HuH-7 (cell line): ENCODE measurements around the gene FN3KRP.

Source experiments
- DNase-seq: peaks from one replicate; pipeline ENCODE4 v3.0.0; 2011; ENCODE audit warnings: low spot score

Gene FN3KRP, protein sequence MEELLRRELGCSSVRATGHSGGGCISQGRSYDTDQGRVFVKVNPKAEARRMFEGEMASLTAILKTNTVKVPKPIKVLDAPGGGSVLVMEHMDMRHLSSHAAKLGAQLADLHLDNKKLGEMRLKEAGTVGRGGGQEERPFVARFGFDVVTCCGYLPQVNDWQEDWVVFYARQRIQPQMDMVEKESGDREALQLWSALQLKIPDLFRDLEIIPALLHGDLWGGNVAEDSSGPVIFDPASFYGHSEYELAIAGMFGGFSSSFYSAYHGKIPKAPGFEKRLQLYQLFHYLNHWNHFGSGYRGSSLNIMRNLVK

DNA sequence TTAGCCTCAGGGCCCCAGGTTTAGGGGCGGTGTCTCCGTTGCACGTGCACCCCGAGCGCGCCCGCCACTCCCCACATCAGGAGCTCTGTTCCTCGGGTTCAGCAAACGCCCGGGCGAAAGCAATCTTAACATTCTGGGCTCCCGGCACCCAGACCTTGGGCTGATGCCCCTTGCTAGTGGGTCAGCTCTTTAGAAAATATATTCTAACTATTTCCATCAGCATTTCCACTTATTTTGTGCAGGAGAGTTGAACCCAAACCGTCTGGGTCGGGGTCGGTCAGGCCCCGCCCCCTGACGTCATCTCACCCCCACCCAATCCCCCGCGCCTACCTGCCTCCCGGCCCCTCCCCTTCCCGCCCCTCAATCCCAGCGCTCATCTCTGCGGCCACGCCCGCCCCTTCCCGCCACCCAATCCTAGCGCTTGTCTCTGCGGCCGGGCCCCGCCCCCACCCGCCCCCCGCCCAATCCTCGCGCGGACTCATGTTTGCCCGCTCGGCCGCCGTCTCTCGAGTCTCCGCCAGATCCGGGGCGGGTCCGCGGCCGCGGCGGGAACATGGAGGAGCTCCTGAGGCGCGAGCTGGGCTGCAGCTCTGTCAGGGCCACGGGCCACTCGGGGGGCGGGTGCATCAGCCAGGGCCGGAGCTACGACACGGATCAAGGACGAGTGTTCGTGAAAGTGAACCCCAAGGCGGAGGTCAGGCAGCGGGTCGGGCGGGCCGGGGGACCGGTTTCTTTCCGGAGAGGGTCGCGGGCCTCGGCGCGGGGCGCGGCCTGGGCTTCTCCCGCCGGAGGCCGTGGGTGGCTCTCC lies at the start of gene FN3KRP:
Gene FN3KRP, plus strand, starts transcription at position 504 of the 808 bp plus-strand sequence. Its CDS starts 50 bp downstream, at position 554.
- DNase-seq = peak; percentile 100

DNA sequence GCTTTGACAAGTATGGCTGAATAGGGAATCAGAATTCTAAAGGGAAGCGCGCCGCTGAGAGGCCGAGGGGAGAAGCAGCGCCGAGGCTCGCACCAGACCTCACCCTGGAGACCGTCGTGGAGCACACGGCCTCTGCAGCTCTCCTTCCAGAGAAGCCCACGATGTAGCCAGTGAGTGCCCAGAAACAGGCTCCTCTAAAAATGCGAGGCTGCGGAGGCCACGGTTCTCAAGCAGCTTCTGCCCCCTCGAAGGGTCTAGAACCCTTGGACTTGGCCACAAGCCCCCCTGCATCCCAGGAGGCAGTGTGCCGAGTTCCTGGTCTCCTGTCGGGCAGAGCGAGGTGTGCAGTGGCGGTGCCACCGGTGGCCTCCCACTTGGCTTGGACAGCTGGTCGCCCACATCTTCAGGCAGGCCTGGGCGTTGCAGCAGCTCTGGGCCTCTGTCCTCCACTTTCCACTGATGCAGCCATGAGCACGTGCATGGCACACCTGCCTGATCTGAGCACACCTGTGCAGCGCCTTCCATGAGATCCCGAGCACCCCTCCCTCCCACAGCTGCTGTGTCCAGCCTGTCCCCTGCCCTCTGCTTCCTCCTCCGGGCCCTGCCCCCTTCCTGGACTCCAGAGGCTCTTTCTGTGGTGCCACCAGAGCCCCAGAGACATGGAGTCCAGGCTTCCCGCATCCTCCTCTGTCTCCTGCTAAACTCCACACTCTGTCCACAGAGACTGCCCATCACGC lies 49.4 kb upstream of the FN3KRP start:
- no peak for DNase-seq

DNA sequence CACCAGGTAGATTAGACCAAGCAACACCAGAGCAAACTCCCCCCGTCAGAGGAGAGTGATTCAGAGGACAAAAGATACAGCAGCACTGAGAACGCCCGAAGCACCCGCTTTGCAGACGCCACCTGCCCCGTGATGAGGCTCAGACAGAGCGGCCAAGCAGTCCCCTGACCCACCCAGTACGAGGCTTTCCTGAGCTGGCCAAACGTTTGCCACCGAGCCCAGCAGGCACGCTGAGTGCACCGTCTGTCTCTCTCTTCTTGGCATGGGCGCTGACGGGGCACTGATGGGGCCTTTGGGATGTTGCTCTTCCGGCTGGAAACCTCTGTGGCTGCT lies 48.9 kb upstream of the FN3KRP start:
- no peak for DNase-seq

DNA sequence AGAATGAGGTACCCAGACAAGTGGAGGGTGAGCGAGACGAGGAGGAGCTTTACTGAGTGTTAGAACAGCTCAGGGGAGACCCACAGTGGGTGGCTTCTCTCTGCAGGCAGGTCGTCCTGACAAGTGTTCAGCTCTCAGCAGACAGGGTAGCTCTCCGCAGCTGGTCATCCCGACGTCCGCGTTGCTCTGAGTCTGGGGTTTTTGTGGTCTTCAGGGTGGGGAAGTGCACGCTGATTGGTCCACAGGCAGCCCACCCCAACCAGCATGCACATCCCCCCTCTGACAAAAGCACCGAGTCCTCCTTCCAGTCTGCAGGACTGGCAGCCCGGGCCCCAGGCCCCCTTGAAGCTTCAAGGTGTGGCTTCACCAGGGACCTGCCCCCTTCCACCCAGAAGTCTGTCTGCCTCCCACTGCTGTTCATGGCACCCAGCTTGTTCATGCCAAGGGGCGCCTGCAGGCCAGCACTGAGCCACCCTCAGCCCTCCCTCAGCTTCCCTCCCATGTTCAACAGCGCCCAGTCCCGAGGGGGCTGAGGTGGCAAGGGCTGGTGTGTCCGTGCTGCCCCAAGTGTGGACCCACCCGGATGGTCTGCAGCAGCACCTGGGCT lies 48.4 kb upstream of the FN3KRP start:
- no peak for DNase-seq

DNA sequence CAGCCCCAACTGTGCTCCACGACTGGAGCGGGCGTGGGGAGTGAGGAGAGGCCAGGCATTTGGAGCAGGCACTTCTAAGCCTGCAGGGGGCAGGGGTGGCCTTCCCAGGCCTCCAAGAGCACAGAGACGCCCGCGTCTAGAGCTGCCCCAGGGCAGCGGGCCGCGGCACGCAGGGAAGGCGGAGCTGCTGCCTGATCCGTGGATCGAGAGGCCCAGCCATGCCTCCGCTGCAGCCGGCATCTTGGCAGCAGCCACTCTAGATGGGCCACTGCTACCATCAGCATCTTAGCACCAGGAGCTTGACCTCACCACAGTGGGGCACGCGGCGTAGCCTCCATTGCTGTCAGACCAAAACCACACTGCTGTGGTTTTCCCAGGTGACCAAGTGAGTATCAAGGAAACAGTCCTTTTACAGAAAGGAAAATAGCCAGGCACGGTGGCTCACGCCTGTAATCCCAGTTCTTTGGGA lies 47.8 kb upstream of the FN3KRP start:
- peak; percentile 73 for DNase-seq

DNA sequence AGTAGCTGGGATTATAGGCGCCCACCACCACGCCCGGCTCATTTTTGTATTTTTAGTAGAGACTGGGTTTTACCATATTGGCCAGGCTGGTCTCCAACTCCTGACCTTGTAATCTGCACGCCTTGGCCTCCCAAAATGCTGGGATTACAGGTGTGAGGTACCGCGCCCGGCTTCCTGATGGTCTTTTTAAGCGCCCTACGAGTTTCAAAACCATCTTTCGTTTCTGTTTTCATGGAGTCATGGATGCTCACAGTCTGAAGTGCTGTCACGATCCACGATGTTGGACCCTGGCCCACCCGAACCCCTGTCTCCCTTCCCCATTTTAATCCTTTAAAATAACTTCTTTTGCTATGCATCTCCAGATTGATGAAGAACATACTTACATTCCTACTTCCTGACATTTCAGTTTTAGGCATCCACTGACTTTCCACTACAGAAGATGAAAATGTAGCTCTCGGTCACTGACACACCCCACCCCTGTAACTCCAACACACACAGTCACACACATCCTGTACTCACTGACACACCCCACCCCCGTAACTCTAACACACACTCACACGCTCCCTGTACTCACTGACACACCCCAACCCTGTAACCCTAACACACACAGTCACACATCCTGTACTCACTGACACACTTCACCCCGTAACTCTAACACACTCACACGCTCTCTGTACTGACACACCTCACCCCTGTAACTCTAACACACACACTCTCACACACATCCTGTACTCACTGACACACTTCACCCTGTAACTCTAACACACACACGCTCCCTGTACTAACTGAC lies 45.6 kb upstream of the FN3KRP start:
- no peak for DNase-seq

DNA sequence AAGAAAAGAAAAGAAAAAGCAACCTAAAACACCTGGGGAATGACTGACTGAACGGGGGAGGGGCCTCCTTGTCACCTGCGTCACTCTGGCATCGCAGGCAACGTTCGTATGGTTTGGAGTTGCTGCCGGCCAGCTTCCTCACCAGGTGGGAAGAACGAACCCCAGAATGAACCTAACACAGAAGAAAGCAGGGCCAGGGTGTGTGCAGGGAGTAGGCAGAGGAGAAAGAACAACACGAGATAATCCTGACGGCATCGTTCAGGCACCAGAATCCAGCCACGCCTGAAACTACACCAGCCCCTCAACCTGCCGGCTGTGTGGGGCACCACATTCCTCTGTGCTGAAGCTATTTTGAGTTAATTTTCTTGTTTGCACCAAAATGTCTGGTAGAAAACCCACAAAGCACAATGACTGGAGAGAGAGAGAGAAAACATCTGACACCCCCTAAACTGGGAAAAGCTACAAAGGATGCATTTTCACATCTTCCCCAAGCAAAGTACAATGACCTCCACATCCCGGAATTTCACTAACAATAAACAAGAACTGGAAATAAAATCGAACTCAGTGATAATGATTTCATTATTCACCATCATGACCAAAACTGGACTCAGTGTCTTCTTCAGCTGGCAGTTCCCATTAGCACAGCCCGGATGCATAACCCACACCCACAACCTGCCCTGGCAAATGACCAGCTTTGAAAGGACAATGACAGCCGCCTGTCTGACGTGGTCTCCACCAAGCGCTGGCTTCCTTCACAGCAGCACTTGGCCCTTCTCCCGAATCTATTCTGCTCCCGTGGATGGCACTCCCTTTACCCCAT lies 41.6 kb upstream of the FN3KRP start:
- no peak for DNase-seq

DNA sequence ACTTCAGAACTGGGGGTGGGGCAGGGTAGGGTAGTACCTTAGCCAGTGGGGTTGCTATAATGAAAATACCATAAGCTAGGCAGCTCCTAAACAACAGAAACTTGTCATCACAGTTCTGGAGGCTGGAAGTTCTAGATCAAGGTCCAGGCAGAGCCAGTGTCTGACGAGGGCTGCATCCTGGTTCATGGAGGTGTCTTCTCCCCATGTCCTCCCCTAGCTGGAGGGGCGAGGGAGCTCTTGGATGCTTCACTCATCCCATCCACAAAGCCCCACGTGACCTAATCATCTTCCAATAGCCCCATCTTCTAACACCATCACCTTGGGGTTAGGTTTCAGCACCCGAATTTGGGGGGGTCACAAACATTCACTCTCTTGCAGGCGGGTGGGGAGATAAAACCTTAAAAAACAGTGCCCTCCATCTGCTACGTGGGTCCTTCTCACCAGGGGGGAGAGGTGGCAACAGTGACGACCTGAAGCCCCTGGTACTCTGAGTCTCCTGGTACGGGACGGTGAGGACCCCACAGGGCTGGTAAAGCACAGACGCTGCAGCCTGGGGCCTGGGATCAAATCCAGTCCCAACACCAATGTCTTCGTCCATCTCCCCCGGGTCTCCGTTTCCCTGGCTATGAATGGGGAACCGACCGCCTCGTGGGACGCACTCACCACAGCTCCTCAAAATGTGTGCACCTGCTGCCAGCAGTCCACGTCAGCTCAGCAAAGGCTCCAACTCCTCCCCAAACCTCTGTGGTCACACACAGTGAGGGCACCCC lies 40.8 kb upstream of the FN3KRP start:
- no peak for DNase-seq

DNA sequence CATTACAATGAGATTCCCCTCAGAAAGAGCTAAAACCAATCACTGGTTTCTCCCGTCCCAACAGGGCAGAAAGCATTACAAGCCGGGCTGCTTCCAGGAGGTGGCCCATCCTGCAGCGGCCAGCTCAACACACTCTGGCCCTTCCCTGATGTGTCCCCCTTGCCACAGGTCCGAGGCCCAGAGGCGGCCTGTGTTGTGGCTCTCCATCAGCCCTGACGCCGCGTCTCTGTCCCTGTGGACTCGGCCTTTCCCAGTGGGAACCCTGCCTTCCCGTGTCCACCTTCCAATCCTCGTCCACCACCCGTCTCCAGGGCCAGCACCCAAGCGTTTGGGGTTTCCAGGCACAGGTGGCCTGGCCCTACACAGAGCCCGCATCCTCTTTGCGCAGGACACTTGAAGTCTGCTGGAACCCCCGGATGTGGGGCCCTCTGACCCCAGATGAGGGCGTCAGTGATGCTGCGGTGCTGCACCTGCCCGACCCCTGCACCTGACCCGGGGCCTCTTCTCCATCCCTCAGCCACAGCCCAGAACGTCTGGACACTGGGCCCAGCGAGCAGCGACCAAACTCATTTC lies 39.1 kb upstream of the FN3KRP start:
- no peak for DNase-seq

DNA sequence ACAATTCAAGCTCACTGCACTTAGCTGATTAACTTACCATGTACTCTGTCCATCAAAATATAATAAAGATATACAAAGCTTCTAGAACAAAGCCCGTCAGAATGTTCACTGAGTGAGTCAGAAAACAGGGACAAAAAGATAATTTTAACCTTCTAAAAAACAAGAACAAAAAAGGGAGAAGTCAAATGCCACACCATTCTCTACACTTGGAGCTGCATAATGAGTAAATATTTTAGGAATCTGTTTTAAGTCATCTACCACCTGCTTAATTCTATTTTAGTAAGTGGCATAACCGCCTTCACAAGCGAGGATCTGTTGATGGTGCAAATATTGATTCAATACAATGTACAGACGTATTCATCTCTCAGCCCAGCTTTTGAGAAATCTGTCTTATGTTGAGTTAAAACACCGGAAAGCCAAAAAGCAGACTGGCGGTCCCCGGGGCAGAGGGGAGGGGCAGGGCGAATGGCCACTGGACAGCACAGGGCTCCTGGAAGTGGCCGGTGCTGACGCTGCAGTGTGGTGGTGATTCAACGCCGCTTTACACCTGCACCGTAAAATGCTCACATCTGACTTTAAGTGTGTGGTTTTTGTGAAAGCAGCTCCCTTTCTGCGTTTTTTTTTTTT lies 38.1 kb upstream of the FN3KRP start:
- no peak for DNase-seq

DNA sequence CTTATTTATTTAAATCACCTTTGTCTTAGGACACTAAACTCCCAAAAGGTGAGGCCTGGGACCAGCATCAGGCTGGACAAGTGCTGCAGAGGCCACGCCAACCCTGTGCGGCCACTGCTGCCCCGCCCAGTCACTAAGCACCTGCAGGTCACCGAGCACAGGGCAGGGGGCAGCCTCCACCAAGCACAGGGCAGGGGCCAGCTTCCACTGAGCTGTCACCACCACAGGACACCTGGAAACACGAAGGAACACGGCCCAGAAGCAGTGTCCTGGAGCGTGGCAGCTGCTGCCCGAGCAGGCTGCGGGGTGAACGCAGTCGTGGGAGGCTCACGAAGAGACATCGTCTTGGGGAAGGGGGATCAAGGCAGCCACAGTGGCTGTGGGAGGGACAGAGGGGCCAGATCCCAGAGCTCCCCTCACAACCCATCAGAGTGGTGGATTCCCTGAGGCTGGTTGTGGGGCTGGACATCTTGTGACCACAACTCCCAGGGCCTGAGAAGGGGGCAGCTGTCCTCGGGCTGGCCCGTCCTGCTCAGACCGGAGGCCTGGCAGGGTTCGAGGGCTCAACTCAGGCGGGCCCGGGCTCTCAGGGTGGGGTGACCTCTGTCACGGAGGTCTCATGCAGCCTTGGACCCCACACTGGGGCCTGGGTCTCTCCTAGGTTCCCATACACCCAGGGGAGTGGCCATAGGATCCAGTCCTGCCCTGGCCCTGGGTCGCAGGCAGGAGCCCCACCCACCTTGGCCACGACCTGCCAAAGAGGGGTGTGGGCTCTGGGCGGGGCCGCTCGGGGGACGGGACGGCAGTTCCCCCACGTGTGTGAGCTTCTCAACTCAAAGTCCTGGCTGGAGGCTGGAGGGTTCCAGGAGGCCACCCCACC lies 36.7 kb upstream of the FN3KRP start:
- no peak for DNase-seq

DNA sequence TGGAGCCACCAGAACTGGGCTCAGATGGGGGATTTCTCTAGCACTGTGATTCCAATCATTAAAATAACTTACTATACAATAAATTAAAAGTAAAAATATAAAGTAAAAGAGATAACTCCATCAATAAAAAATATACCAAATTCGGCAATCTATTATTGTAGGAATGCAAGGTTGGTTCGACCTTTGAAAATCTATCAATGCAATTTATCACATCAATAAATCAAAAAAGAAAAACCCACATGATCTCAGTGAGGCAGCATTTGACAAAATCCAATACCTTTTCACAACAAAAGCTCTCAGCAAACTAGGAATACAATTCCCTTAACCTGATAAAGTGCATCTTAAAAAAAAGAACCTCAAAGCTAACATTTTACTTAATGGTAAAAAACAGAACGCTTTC lies 35.0 kb upstream of the FN3KRP start:
- no peak for DNase-seq

DNA sequence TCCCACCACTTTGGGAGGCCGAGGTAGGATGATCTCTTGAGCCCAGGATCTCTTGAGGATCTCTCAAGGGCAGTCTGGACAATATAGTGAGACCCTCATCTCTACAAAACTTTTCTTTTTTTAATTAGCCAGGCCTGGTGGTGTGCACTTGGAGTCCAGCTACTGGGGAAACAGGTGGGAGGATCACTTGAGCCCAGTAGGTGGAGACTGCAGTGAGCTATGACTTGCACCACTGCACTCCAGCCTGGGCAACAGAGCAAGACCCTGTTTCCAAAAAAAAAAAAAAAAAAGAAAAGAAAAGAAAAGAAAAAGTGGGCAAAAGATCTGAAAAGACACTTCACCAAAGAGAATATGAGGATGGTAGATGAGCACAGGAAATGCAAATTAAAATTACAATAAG lies 33.0 kb upstream of the FN3KRP start:
- DNase-seq = no peak

DNA sequence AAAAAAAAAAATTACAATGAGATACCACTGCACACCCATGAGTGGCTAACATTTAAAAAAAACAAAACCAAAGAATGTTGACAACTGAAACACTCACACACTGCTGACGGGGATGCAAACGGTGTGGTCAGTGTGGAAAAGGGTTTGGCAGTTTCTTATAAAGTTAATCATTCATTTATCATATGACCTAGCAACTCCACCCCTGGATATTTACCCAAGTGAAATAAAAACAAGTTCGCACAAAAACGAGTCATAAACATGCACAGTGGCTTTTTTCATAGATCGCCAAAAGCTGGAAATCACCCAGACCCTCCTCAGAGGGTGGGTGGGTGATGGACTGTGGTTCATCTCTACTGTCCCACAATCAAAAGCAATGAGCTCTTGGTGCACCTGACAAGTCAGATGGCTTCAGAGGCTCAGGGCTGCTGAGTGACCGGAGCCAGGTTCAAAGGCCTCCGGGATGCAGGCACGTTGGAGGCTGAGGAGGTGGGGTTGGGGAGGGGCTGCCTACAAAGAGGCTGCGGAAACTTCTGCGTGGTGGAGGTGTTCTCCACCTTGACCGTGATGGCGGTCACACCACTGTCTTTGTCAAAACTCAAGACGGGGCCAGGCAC lies 32.2 kb upstream of the FN3KRP start:
- DNase-seq = no peak

DNA sequence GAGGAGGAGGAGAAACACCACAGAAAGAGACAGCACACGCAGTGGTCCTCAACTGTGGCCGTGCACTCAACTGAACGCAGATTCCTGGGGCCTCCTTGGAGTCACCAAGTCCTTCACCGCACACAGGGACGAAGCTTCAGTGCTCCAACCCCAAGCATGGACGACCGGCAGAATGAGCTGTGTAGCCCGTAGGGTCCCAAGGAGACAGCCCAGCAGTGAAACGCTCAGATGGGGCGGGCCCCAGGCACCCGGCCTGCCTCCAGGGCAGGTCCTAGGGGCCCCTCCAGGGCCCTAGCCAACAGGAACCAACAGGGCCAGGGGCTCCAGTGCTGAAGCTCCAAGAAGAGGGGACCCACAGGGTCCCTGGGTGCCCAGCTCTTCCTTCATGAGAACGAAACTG lies 31.2 kb upstream of the FN3KRP start:
- no peak for DNase-seq

DNA sequence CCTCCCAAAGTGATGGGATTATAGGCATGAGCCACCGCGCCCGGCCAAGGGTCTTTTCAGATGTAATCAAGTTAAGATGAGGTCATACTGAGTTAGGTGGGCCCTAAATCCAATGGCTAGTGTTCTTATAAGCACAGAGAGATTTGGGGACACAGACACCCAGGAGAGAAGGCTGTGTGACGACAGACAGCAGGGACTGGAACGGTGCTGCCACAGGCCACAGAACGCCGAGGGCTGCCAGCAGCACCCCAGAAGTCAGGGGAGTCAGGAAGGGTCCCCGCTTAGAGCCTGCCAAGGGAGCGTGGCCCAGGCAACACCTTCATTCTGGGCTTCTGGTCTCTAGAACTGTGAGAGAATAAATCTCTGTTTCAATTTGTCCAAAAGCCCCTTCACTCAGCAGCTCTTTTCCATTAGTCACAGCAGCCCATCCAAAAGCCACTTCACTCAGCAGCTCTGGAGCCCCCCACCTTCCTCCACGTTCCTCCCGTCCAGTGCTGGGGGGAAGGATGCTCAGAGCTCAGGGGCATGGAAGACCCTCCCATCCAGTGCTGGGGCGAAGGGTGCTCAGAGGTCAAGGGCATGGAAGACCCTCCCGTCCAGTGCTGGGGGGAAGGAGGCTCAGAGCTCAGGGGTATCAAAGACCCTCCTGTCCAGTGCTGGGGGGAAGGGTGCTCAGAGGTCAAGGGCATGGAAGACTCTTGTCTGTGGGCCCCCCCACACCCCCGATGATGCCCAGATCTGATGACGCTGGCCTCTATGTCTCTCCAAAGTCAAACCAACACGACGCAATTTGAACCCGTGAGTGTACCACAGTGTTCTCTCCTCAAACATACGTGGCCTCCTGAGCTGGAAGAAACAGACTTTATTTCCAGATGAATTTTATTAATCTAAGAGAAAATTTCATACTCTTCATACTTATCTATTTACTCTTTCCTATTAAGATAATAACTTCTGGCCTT lies 29.9 kb upstream of the FN3KRP start:
- no peak for DNase-seq
